Lung (tissue), 12 donors: ENCODE data around the gene RNF217. TPM values are rescaled to one million over a fixed set of nuclear protein-coding genes. Genes with fewer than 3 reads are reported as not detected.

Source experiments
- ATAC-seq: fragments of 200-7000 bp; cut with Tn5 transposase; one replicate; pipeline ENCODE4 v1.9.1; 2020; ENCODE audit warnings: moderate number of reproducible peaks; ENCODE audit not compliant: insufficient read depth, low FRiP score
- DNase-seq, 3 donors: peaks; one replicate each; pipeline ENCODE4 v3.0.0-alpha.2; 2013 to 2017
- H3K27ac ChIP-seq, 2 donors: one replicate each; pipeline ENCODE4 v1.5.1; 2013; ENCODE audit warnings: mild to moderate bottlenecking in 2 of 2, moderate library complexity in 2 of 2, control low read depth in 1 of 2, inconsistent platforms in 1 of 2, low read depth in 1 of 2, low read length in 1 of 2
- H3K27me3 ChIP-seq, 3 donors: one replicate each; pipeline ENCODE4 v1.5.1; 2013; ENCODE audit warnings: low read length in 2 of 3; ENCODE audit not compliant: control insufficient read depth in 3 of 3, insufficient read depth in 3 of 3
- H3K36me3 ChIP-seq, 4 donors: one replicate each; pipeline ENCODE4 v1.5.1; 2013; ENCODE audit warnings: low read length in 4 of 4, mild to moderate bottlenecking in 1 of 4, moderate library complexity in 1 of 4; ENCODE audit not compliant: control insufficient read depth in 4 of 4, insufficient read depth in 4 of 4
- H3K4me1 ChIP-seq, 5 donors: one replicate each; pipeline ENCODE4 v1.5.1; 2013; ENCODE audit warnings: low read length in 5 of 5, mild to moderate bottlenecking in 2 of 5, moderate library complexity in 1 of 5; ENCODE audit not compliant: control insufficient read depth in 5 of 5, insufficient read depth in 5 of 5
- H3K4me3 ChIP-seq: one replicate; pipeline ENCODE4 v1.5.1; 2013; ENCODE audit warnings: mild to moderate bottlenecking, control low read depth, moderate library complexity
- H3K9ac ChIP-seq, 2 donors: one replicate each; pipeline ENCODE4 v1.5.1; 2013; ENCODE audit warnings: low read length in 2 of 2, control low read depth in 1 of 2; ENCODE audit not compliant: insufficient read depth in 1 of 2
- H3K9me3 ChIP-seq, 4 donors: one replicate each; pipeline ENCODE4 v1.5.1; 2013; ENCODE audit warnings: low read length in 3 of 4, mild to moderate bottlenecking in 1 of 4, moderate library complexity in 1 of 4; ENCODE audit not compliant: control insufficient read depth in 4 of 4, insufficient read depth in 3 of 4
- CTCF ChIP-seq: IDR thresholded peaks from 2 replicates; pipeline ENCODE4 v1.5.1; 2012; ENCODE audit warnings: mild to moderate bottlenecking; ENCODE audit errors: control extremely low read depth, extremely low read depth
- WGBS, 2 donors: extraction: QIAGEN DNeasy Blood & Tissue Kit; methylation state at CpG; one replicate each; pipeline ENCODE4 v1.1.7; 2013; 5-methylcytosine and 5-hydroxymethylcytosine counted together
- polyA plus RNA-seq, 2 donors: library from polyadenylated mRNA; stranded (reverse); fragments of 200-250 nt; gene quantifications; one replicate each; pipeline ENCODE4 v1.2.1, GENCODE V29; 2013
- total RNA-seq, 2 donors: library from RNA; depleted of rRNA in 1 of 2; stranded (reverse); fragments of >200 nt in 1 of 2; gene quantifications; one replicate each; pipeline ENCODE4 v1.2.1, GENCODE V29; 2014 to 2021
- donor health status: control.
- donor health status: control.
- donor health status: Bipolar disorder and iron deficiency.
- donor health status: healthy.
- donor health status: DM: yes; HTN: yes; CAD: no.

Gene RNF217
- total and polyA plus RNA-seq, 4 donors = 3.1 to 58.6 (median 13.6) TPM

- H3K36me3 ChIP-seq = no peaks in the 10 kb centered on the region
- DNase-seq (no peak), ATAC-seq (no peak)
- no peak overlapping the region for H3K4me3 ChIP-seq
- peak overlapping the region; percentile 11 to 28 for H3K9ac ChIP-seq
- H3K9me3 ChIP-seq = no peaks in the 10 kb centered on the region
- no peak for TF ChIP-seq CTCF
- 87 to 92% methylated on average over 10 of the region's 10 CpGs for WGBS, 2 donors
- H3K27ac ChIP-seq = no peak overlapping the region
- peaks cover 0 to 6% (median 2%) of the 10 kb centered on the region in 5 donors for H3K4me1 ChIP-seq
- H3K27me3 ChIP-seq = no peaks in the 10 kb centered on the region
These were observed 137.9 kb downstream of the RNF217 start for GRCh38 chr6:125100074-125100652.

GRCh38 chr6:125101128-125101527 is 138.9 kb downstream of the RNF217 start:
- Histone ChIP-seq H3K4me1 (peaks cover 0 to 4% (median 2%) of the 10 kb centered on the region in 5 donors), H3K9me3 (no peaks in the 10 kb centered on the region), H3K27me3 (no peaks in the 10 kb centered on the region), H3K27ac (no peak overlapping the region), H3K4me3 (no peak overlapping the region), H3K9ac (no peak overlapping the region), H3K36me3 (no peaks in the 10 kb centered on the region)
- no peak for TF ChIP-seq CTCF
- 38 to 50% methylated on average over 1 of the region's 1 CpG for WGBS, 2 donors
- DNase-seq (no peak), ATAC-seq (no peak)

GRCh38 chr6:125101631-125102030 is 139.4 kb downstream of the RNF217 start:
- Histone ChIP-seq H3K36me3 (no peaks in the 10 kb centered on the region), H3K4me3 (no peak overlapping the region), H3K27me3 (no peaks in the 10 kb centered on the region), H3K27ac (no peak overlapping the region), H3K4me1 (peaks cover 0 to 4% (median 0%) of the 10 kb centered on the region in 5 donors), H3K9ac (no peak overlapping the region), H3K9me3 (no peaks in the 10 kb centered on the region)
- DNase-seq = no peak
- no peak for TF ChIP-seq CTCF
- no peak for ATAC-seq
- WGBS, 2 donors = 79 to 88% methylated on average over 2 of the region's 2 CpGs

GRCh38 chr6:125102411-125102810 is 140.2 kb downstream of the RNF217 start:
- H3K36me3 ChIP-seq = no peaks in the 10 kb centered on the region
- H3K9me3 ChIP-seq = no peaks in the 10 kb centered on the region
- no peak overlapping the region for H3K9ac ChIP-seq
- ATAC-seq (no peak), DNase-seq (no peak)
- TF ChIP-seq CTCF = no peak
- H3K4me3 ChIP-seq = no peak overlapping the region
- no peak overlapping the region for H3K27ac ChIP-seq
- no peaks in the 10 kb centered on the region for H3K27me3 ChIP-seq
- H3K4me1 ChIP-seq = peaks cover 0 to 4% (median 0%) of the 10 kb centered on the region in 5 donors
- 28 to 41% methylated on average over 3 of the region's 3 CpGs for WGBS, 2 donors
